Measurements from ENCODE around the gene GHITM. TPM values are rescaled to one million over a fixed set of nuclear protein-coding genes. Genes with fewer than 3 reads are reported as not detected.

Gene GHITM
- total and polyA plus RNA-seq, 2 of the 8 experiments (the other 6 are each of a cell fraction or from before 2014, with no cell fraction given): 86.2 to 97.0 TPM

DNA sequence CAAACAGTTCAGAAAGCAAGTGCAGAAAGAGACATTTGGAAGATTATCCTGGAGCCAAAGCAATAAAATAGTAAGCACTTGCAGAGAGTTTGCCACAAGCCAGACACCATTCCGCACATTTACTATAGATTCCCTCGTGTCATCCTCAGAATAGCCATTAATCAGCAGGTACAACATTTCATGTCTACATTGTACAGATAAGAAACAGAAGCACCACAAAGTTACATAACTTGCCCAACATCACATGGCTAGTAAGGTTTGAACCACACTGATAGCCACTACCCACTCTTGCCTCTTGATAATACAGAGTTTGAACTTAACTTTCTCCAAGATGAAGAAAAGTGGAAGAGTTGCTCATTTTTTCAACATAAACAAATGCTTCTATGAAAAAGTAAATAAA, 40.6 kb upstream of the GHITM start (continued):
- TF ChIP-seq MAFK (IDR thresholded peaks at IDR 0.05; ENCODE audit: low read depth, low read length) (no peak), SIN3A (conservative IDR thresholded peaks at IDR 0.05 in 1 of 2, IDR thresholded peaks at IDR 0.05 in 1 of 2; ENCODE audit: low read depth in 1 of 2, low read length in 2 of 2) (no peak), SRF (IDR thresholded peaks at IDR 0.05; ENCODE audit: low read depth, low read length) (no peak), TAF1 (IDR thresholded peaks at IDR 0.05; ENCODE audit: low read depth, low read length) (no peak)
- TF ChIP-seq, protein P1, sequence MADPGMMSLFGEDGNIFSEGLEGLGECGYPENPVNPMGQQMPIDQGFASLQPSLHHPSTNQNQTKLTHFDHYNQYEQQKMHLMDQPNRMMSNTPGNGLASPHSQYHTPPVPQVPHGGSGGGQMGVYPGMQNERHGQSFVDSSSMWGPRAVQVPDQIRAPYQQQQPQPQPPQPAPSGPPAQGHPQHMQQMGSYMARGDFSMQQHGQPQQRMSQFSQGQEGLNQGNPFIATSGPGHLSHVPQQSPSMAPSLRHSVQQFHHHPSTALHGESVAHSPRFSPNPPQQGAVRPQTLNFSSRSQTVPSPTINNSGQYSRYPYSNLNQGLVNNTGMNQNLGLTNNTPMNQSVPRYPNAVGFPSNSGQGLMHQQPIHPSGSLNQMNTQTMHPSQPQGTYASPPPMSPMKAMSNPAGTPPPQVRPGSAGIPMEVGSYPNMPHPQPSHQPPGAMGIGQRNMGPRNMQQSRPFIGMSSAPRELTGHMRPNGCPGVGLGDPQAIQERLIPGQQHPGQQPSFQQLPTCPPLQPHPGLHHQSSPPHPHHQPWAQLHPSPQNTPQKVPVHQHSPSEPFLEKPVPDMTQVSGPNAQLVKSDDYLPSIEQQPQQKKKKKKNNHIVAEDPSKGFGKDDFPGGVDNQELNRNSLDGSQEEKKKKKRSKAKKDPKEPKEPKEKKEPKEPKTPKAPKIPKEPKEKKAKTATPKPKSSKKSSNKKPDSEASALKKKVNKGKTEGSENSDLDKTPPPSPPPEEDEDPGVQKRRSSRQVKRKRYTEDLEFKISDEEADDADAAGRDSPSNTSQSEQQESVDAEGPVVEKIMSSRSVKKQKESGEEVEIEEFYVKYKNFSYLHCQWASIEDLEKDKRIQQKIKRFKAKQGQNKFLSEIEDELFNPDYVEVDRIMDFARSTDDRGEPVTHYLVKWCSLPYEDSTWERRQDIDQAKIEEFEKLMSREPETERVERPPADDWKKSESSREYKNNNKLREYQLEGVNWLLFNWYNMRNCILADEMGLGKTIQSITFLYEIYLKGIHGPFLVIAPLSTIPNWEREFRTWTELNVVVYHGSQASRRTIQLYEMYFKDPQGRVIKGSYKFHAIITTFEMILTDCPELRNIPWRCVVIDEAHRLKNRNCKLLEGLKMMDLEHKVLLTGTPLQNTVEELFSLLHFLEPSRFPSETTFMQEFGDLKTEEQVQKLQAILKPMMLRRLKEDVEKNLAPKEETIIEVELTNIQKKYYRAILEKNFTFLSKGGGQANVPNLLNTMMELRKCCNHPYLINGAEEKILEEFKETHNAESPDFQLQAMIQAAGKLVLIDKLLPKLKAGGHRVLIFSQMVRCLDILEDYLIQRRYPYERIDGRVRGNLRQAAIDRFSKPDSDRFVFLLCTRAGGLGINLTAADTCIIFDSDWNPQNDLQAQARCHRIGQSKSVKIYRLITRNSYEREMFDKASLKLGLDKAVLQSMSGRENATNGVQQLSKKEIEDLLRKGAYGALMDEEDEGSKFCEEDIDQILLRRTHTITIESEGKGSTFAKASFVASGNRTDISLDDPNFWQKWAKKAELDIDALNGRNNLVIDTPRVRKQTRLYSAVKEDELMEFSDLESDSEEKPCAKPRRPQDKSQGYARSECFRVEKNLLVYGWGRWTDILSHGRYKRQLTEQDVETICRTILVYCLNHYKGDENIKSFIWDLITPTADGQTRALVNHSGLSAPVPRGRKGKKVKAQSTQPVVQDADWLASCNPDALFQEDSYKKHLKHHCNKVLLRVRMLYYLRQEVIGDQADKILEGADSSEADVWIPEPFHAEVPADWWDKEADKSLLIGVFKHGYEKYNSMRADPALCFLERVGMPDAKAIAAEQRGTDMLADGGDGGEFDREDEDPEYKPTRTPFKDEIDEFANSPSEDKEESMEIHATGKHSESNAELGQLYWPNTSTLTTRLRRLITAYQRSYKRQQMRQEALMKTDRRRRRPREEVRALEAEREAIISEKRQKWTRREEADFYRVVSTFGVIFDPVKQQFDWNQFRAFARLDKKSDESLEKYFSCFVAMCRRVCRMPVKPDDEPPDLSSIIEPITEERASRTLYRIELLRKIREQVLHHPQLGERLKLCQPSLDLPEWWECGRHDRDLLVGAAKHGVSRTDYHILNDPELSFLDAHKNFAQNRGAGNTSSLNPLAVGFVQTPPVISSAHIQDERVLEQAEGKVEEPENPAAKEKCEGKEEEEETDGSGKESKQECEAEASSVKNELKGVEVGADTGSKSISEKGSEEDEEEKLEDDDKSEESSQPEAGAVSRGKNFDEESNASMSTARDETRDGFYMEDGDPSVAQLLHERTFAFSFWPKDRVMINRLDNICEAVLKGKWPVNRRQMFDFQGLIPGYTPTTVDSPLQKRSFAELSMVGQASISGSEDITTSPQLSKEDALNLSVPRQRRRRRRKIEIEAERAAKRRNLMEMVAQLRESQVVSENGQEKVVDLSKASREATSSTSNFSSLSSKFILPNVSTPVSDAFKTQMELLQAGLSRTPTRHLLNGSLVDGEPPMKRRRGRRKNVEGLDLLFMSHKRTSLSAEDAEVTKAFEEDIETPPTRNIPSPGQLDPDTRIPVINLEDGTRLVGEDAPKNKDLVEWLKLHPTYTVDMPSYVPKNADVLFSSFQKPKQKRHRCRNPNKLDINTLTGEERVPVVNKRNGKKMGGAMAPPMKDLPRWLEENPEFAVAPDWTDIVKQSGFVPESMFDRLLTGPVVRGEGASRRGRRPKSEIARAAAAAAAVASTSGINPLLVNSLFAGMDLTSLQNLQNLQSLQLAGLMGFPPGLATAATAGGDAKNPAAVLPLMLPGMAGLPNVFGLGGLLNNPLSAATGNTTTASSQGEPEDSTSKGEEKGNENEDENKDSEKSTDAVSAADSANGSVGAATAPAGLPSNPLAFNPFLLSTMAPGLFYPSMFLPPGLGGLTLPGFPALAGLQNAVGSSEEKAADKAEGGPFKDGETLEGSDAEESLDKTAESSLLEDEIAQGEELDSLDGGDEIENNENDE (IDR thresholded peaks at IDR 0.05; ENCODE audit: insufficient replicate concordance, low read length): no peak

Measured in H1 (cell line).